SK-N-SH treated with all-trans-retinoic acid at 6 μM for 48 hours (cell line): ENCODE measurements around the gene PTGES.

Source experiments
- GLIS3 ChIP-seq: fragments of 250-450 bp; sonication (Bioruptor Pico); IDR thresholded peaks from 2 replicates; pipeline ENCODE4 v1.5.0; 2020; ENCODE audit warnings: mild to moderate bottlenecking, moderate library complexity
- PPARA ChIP-seq: fragments of 250-450 bp; sonication (Bioruptor Pico); IDR thresholded peaks from 2 replicates; pipeline ENCODE4 v1.5.0; 2020; ENCODE audit warnings: mild to moderate bottlenecking, borderline replicate concordance

DNA sequence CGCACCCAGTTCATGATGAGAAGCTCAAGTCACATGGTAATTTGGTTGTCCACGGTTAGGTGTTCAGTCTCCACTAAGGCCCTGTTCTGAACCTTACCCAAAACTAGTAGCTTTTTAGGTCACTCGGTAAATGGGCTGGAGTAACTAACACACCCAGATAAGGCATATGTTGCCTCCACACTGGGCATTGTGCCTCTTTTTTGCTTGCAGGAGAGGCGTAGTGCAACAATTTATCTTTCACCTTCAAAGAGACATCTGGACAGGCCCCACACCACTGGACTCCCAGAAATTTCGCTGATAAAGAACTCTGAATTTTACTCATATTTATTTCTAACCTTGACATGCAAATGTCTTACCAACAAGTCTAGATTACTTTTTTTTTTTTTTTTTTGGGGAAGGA, 16.8 kb upstream of the PTGES start:
- TF ChIP-seq GLIS3 (CRISPR knock-in tag) (no peak), PPARA (CRISPR knock-in tag) (no peak)
